Effector memory CD8-positive, alpha-beta T cell (primary cell): ENCODE results near the gene FAAP20.

Experiments used
- ATAC-seq: fragments of 150-1000 bp; cut with Tn5 transposase; replicated peaks from 2 replicates; pipeline ENCODE4 v1.10.0; 2021; ENCODE audit warnings: mild to moderate bottlenecking, moderate library complexity
- DNase-seq, 3 experiments: peaks; one replicate each; pipeline ENCODE4 v3.0.0; 2021
- H3K27ac Mint-ChIP-seq, 2 donors: one replicate each; pipeline ENCODE4 v1.8.0; 2022; ENCODE audit warnings: mild to moderate bottlenecking in 2 of 2, mixed read lengths in 2 of 2, moderate library complexity in 2 of 2
- H3K27me3 Mint-ChIP-seq, 2 donors: one replicate each; pipeline ENCODE4 v1.8.0; 2022; ENCODE audit warnings: mixed read lengths in 2 of 2
- H3K36me3 Mint-ChIP-seq: one replicate; pipeline ENCODE4 v1.8.0; 2022; ENCODE audit warnings: mild to moderate bottlenecking, moderate library complexity, mixed read lengths; ENCODE audit not compliant: insufficient read depth
- H3K4me1 Mint-ChIP-seq, 2 donors: one replicate each; pipeline ENCODE4 v1.8.0; 2022; ENCODE audit warnings: low read depth in 2 of 2, mixed read lengths in 2 of 2
- H3K4me3 Mint-ChIP-seq, 2 donors: one replicate each; pipeline ENCODE4 v1.8.0; 2022; ENCODE audit warnings: mild to moderate bottlenecking in 2 of 2, mixed read lengths in 2 of 2, moderate library complexity in 2 of 2
- H3K9me3 Mint-ChIP-seq, 2 donors: one replicate each; pipeline ENCODE4 v1.8.0; 2022; ENCODE audit warnings: mixed read lengths in 2 of 2

FAAP20 gene

GRCh38 chr1:2210786-2211185 is 16.2 kb upstream of the FAAP20 start:
- H3K27ac Mint-ChIP-seq: no peak overlapping the region
- no peak overlapping the region for H3K4me3 Mint-ChIP-seq
- H3K27me3 Mint-ChIP-seq: no peaks in the 10 kb centered on the region
- peaks cover 9% of the 10 kb centered on the region for H3K36me3 Mint-ChIP-seq
- DNase-seq: no peak
- H3K4me1 Mint-ChIP-seq: no peaks in the 10 kb centered on the region
- ATAC-seq: no peak
- no peaks in the 10 kb centered on the region for H3K9me3 Mint-ChIP-seq

DNA sequence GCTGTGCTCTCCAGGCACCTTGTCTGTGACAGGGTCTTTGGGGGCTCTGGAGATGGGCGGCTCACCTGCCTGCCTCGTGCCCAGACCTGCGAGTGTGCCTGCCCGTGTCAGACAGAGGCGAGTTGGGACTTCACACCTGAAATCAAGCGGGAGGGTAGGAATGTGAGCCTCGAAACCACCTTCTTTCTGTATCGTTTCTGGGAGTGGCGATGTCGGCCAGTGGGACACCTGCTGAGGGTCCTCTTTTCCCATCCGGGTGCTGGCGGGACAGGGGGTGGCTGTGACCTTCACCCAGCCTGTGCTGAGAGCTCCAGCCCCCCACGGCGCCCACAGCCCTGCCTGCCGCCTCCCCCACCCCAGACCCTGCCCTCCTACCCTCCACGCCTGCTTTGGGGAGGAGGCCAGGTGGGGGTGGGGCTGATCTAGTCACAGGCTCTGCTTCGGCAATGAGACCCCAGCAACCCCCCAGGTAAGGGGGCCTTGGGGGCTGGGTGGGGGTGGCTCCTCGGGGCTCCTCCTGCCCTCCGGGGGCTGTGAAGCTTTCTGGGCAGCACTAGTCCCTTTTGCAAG is 15.6 kb upstream of the FAAP20 start:
- no peak overlapping the region for H3K27ac Mint-ChIP-seq
- DNase-seq (no peak), ATAC-seq (no peak)
- no peak overlapping the region for H3K4me3 Mint-ChIP-seq
- H3K9me3 Mint-ChIP-seq: no peaks in the 10 kb centered on the region
- H3K27me3 Mint-ChIP-seq: no peaks in the 10 kb centered on the region
- no peaks in the 10 kb centered on the region for H3K4me1 Mint-ChIP-seq
- peaks cover 9% of the 10 kb centered on the region for H3K36me3 Mint-ChIP-seq

GRCh38 chr1:2209400-2210083 is 15.0 kb upstream of the FAAP20 start:
- Mint-ChIP-seq H3K4me1 (no peaks in the 10 kb centered on the region), H3K27ac (peak overlapping the region in 1 of 2 donors; percentile 26), H3K4me3 (no peak overlapping the region), H3K27me3 (no peaks in the 10 kb centered on the region), H3K36me3 (peaks cover 9% of the 10 kb centered on the region), H3K9me3 (no peaks in the 10 kb centered on the region)
- ATAC-seq (no peak), DNase-seq (no peak)

GRCh38 chr1:2208309-2209239 is 14.0 kb upstream of the FAAP20 start:
- Mint-ChIP-seq H3K9me3 (no peaks in the 10 kb centered on the region), H3K27me3 (no peaks in the 10 kb centered on the region), H3K4me3 (no peak overlapping the region), H3K36me3 (peaks cover 9% of the 10 kb centered on the region), H3K4me1 (peaks cover 0 to 3% of the 10 kb centered on the region in 2 donors), H3K27ac (peak overlapping the region in 1 of 2 donors; percentile 26)
- no peak for ATAC-seq
- no peak for DNase-seq

DNA sequence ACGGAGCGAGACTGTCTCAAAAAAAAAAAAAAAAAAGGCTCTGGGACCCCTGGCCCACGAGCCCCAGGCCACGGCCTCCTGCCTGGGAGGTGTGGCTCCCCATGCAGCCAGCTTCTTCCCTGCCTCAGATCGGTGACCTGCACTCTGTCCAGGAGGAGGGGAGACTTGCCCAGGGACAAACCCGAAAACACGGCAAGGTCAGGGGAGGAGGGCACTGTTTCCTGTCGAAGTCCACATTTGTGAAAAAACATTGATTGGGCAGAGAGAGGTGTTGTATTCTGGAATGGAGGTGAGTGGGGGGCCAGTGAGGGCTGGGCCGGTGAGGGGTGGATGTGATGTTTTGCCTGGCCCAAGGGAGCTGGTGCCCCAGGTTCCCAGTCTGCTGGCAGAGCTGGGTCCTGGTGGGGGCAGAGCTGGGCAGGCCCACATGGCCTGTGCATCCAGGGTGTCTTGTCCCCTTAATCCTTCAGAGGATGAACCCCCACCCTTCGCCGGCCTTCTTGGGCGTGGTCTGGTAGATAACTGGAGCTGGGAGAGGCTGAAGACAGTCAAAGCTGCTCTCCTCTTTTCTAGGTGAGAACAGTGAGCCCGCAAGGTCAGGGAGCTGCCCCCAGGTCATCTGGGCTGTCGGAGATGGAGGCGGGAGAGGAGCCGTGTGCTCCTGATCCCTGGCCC is 12.4 kb upstream of the FAAP20 start:
- H3K9me3 Mint-ChIP-seq: no peaks in the 10 kb centered on the region
- H3K27ac Mint-ChIP-seq: peak overlapping the region in 1 of 2 donors; percentile 67
- H3K4me1 Mint-ChIP-seq: peaks cover 0 to 6% of the 10 kb centered on the region in 2 donors
- H3K27me3 Mint-ChIP-seq: no peaks in the 10 kb centered on the region
- DNase-seq (no peak), ATAC-seq (no peak)
- peak overlapping the region in 1 of 2 donors; percentile 38 for H3K4me3 Mint-ChIP-seq
- peaks cover 8% of the 10 kb centered on the region for H3K36me3 Mint-ChIP-seq

DNA sequence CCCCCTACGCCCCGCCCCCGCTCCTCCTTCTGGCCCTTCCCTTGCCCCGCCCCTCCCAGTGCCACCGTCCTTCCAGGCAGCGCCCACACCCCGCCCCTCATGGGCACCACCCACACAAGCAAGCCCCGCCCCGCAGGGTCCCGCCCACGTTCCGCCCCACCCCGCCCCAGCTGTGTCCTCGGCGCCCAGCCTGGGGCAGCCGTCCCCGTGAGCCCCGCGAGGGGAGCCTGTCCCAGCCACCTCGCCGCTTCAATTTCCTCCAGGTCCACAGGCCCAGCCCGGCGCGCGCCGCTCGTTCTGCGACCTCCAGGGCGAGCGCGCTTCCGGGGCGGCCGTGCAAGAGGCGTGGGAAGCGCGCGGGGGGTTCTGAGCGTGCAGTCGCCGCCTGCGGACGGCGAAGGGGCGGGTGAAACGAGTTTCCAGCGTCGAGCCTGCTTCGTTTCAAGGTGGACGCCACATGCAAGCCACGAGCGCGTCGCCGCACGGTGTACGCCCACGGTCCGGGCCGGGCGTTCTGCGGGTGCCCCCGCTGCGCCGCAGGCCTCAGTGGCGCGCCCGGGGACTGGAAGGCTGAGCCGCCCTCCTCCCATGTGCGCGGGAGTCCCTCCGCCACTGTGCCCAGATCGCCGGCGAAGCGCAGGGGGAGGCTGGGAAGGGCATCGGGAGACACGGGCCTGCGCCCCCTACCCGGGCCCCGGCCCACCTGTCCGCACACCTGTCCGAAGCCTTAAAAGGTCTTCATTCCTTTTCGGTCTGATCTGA is 10.8 kb upstream of the FAAP20 start:
- DNase-seq (peak; percentile 89 to 92 (median 90)), ATAC-seq (peak; percentile 89)
- no peak overlapping the region for H3K27ac Mint-ChIP-seq
- H3K36me3 Mint-ChIP-seq: peaks cover 6% of the 10 kb centered on the region
- no peaks in the 10 kb centered on the region for H3K9me3 Mint-ChIP-seq
- H3K4me1 Mint-ChIP-seq: peaks cover 0 to 6% of the 10 kb centered on the region in 2 donors
- H3K4me3 Mint-ChIP-seq: peak overlapping the region; percentile 56 to 62
- H3K27me3 Mint-ChIP-seq: no peaks in the 10 kb centered on the region

DNA sequence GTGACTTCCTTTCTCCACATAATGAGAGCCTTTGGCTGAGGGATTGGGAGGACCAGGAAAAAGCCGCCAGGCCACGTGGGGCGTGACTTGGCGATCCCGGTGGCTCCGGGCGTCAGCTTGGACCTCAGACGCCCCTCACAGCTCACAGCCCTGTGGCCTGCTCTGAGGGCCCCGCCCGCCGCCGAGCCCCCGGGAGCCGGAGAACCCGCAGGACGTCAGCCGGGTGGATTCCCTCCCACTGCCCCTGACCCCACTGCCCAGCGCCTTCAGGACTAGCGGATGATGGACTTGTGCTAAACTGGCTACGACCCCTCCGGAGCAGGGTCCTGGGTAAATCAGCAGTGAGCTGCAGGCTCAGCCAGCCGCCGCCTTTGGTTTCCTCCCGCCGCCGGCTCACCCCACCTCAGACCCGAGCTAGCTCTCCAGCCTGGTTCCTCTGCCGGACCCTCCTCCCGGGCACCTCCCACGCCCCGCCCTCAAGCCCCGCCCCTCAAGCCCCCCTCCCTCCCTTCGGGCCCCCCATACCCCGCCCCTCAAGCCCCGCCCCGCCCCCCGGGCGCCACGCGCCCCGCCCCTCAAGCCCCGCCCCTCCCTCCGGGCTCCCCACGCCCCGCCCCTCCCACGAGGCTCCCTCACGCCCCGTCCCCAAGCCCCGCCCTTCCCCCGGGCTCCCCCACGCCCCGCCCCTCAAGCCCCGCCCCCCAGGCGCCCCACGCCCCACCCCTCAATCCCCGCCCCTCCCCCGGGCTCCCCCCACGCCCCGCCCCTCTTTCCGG is 10.0 kb upstream of the FAAP20 start:
- ATAC-seq: peak; percentile 14
- H3K27ac Mint-ChIP-seq: peak overlapping the region in 1 of 2 donors; percentile 20

GRCh38 chr1:2203671-2204414 is 9.3 kb upstream of the FAAP20 start:
- Mint-ChIP-seq H3K27ac (peak overlapping the region; percentile 20 to 62), H3K27me3 (no peaks in the 10 kb centered on the region), H3K4me3 (no peak overlapping the region), H3K9me3 (no peaks in the 10 kb centered on the region), H3K36me3 (peaks cover 16% of the 10 kb centered on the region), H3K4me1 (peaks cover 7 to 19% of the 10 kb centered on the region in 2 donors)
- no peak for ATAC-seq
- DNase-seq: no peak

More for the DNA sequence above, 10.0 kb upstream of the FAAP20 start:
- peaks cover 13% of the 10 kb centered on the region for H3K36me3 Mint-ChIP-seq
- peak overlapping the region in 1 of 2 donors; percentile 29 for H3K4me3 Mint-ChIP-seq
- H3K27me3 Mint-ChIP-seq: no peaks in the 10 kb centered on the region
- DNase-seq: peak in 1 of 3 experiments; percentile 31
- peaks cover 3 to 12% of the 10 kb centered on the region in 2 donors for H3K4me1 Mint-ChIP-seq
- H3K9me3 Mint-ChIP-seq: no peaks in the 10 kb centered on the region

DNA sequence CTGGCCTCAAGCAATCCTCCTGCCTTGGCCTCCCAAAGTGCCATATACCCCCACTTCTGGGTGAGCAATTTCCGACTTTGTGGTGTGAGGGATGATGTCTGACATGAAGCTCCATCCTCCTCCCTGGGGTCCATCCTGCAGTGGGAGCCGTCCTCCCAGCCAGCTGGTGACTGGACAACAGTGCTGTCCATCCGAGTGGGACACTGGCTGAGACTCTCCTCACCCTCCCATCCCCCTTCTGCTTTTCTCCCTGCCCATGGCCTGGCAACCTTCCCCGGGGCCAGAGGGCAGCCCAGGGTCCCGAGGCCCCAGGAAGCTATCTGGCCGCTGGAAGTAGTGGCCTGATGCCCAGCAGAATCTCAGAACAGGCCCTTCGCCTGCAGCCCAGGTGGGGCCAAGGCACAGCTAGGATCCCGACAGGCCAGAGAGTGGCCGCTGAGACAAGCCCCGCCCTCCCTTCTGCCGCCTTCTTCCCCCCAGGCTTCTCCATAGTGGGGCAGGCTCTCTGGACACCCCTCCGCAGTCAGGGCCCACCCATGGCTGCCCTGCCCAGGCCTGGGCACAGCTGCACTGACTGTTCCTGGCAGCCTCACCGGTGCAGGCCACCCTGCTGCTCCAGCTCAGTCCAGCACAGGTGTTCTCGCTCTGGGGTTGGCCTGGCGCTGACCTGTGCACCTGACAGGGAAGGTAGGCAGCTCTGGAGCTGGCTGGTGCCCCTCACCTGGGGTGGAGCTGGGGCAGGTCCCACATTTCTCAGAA is 8.4 kb upstream of the FAAP20 start:
- Mint-ChIP-seq H3K27ac (peak overlapping the region in 1 of 2 donors; percentile 62), H3K27me3 (no peaks in the 10 kb centered on the region), H3K36me3 (peaks cover 17% of the 10 kb centered on the region), H3K4me3 (no peak overlapping the region), H3K9me3 (no peaks in the 10 kb centered on the region), H3K4me1 (peaks cover 7 to 25% of the 10 kb centered on the region in 2 donors)
- DNase-seq: no peak
- no peak for ATAC-seq

GRCh38 chr1:2202008-2202575 is 7.5 kb upstream of the FAAP20 start:
- Mint-ChIP-seq H3K4me3 (no peak overlapping the region), H3K4me1 (peaks cover 7 to 25% of the 10 kb centered on the region in 2 donors), H3K27me3 (no peaks in the 10 kb centered on the region), H3K9me3 (no peaks in the 10 kb centered on the region), H3K27ac (no peak overlapping the region), H3K36me3 (peaks cover 16% of the 10 kb centered on the region)
- DNase-seq (no peak), ATAC-seq (no peak)

- Mint-ChIP-seq H3K4me3 (no peak overlapping the region), H3K4me1 (peaks cover 7 to 25% of the 10 kb centered on the region in 2 donors), H3K36me3 (peaks cover 16% of the 10 kb centered on the region), H3K9me3 (no peaks in the 10 kb centered on the region), H3K27me3 (no peaks in the 10 kb centered on the region), H3K27ac (peak overlapping the region in 1 of 2 donors; percentile 32)
- no peak for ATAC-seq
- DNase-seq: no peak
Measured at GRCh38 chr1:2201062-2201461, 6.5 kb upstream of the FAAP20 start.
